Stimulated activated CD4-positive, alpha-beta T cell treated with anti-CD3 and anti-CD28 coated beads, Interleukin-15, amount 100 ng/mL, for 48 hours (primary cell): Measurements from ENCODE around the gene CCDC57.
A peak's percentile ranks its signal among the peaks of the same experiment; 100 is the strongest.

Experiments used
- DNase-seq, 2 donors: peaks; one replicate each; pipeline ENCODE4 v3.0.0-alpha.2; 2020; ENCODE audit warnings: low read depth in 2 of 2

Gene CCDC57

GRCh38 chr17:82246040-82246364 is 33.4 kb upstream of the CCDC57 start:
- no peak for DNase-seq

- no peak for DNase-seq
These were observed 32.7 kb upstream of the CCDC57 start for GRCh38 chr17:82245134-82246039.

GRCh38 chr17:82244413-82245133 is 31.9 kb upstream of the CCDC57 start:
- no peak for DNase-seq

- no peak for DNase-seq
These were observed 31.2 kb upstream of the CCDC57 start for GRCh38 chr17:82243648-82244412.

- no peak for DNase-seq
These were observed 30.5 kb upstream of the CCDC57 start for GRCh38 chr17:82242977-82243647.

GRCh38 chr17:82242698-82242976 is 30.0 kb upstream of the CCDC57 start:
- no peak for DNase-seq

GRCh38 chr17:82241926-82242697 is 29.5 kb upstream of the CCDC57 start:
- no peak for DNase-seq

- peak; percentile 52 to 56 for DNase-seq
These were observed 28.7 kb upstream of the CCDC57 start for GRCh38 chr17:82241183-82241925.

GRCh38 chr17:82240506-82241182 is 28.0 kb upstream of the CCDC57 start:
- no peak for DNase-seq

GRCh38 chr17:82239926-82240505 is 27.4 kb upstream of the CCDC57 start:
- no peak for DNase-seq

- no peak for DNase-seq
These were observed 26.8 kb upstream of the CCDC57 start for GRCh38 chr17:82239401-82239925.

GRCh38 chr17:82238472-82239201 is 26.0 kb upstream of the CCDC57 start:
- peak; percentile 61 to 62 for DNase-seq

- no peak for DNase-seq
These were observed 25.3 kb upstream of the CCDC57 start for GRCh38 chr17:82237746-82238471.

- DNase-seq: no peak
These were observed 24.6 kb upstream of the CCDC57 start for GRCh38 chr17:82237083-82237745.

GRCh38 chr17:82236142-82236971 is 23.7 kb upstream of the CCDC57 start:
- peak in 1 of 2 donors; percentile 57 for DNase-seq

GRCh38 chr17:82235775-82236141 is 23.1 kb upstream of the CCDC57 start:
- DNase-seq: no peak
